WERI-Rb-1 (cell line): Measurements from ENCODE around the gene ZSWIM7.

Experiments
- DNase-seq: peaks from one replicate; pipeline ENCODE4 v3.0.0-alpha.2; 2020
- H3K27ac ChIP-seq: fragments of 250-450 bp; sonication (Bioruptor Pico); 2 replicates; pipeline ENCODE4 v1.5.1; 2020; ENCODE audit warnings: mild to moderate bottlenecking, moderate library complexity
- H3K27me3 ChIP-seq: fragments of 250-450 bp; sonication (Bioruptor Pico); 2 replicates; pipeline ENCODE4 v1.5.1; 2021; ENCODE audit warnings: mild to moderate bottlenecking, low read depth, moderate library complexity; ENCODE audit not compliant: insufficient read depth, severe bottlenecking
- H3K36me3 ChIP-seq: fragments of 250-450 bp; sonication (Bioruptor Pico); 2 replicates; pipeline ENCODE4 v1.5.1; 2020; ENCODE audit warnings: mild to moderate bottlenecking, moderate library complexity
- H3K4me3 ChIP-seq: 2 replicates; pipeline ENCODE4 v1.5.1; 2011; ENCODE audit warnings: low read depth, mild to moderate bottlenecking, control low read depth, low read length
- H3K9me3 ChIP-seq: fragments of 250-450 bp; sonication (Bioruptor Pico); 2 replicates; pipeline ENCODE4 v1.5.1; 2021; ENCODE audit warnings: mild to moderate bottlenecking, moderate library complexity; ENCODE audit not compliant: severe bottlenecking
- TF ChIP-seq, protein P1 (sequence below): IDR thresholded peaks from 2 replicates; pipeline ENCODE4 v1.5.1; 2011; ENCODE audit warnings: low read depth, mild to moderate bottlenecking, control low read depth, inconsistent platforms, low read length

ZSWIM7 gene

DNA sequence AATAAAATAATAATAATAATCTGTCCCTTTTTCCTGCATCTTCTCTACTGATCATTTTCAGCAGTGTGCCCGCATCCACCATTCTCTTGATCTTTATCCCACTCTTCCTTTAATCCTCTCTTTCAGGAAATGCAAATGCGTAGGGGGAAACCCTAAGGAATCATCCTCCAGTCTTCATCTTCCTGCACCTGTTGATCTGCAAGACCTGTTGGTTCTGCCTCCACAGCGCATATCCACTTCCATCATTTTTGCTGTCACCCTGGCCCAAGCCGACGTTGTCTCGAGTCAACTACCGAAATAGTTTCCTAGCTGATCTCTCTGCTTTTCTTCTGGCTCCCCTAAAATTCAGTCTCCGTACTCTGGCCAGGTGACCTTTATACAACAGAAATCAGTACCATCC lies 30.0 kb downstream of the ZSWIM7 start:
- no peak overlapping the region for H3K27ac ChIP-seq
- TF ChIP-seq, protein P1, sequence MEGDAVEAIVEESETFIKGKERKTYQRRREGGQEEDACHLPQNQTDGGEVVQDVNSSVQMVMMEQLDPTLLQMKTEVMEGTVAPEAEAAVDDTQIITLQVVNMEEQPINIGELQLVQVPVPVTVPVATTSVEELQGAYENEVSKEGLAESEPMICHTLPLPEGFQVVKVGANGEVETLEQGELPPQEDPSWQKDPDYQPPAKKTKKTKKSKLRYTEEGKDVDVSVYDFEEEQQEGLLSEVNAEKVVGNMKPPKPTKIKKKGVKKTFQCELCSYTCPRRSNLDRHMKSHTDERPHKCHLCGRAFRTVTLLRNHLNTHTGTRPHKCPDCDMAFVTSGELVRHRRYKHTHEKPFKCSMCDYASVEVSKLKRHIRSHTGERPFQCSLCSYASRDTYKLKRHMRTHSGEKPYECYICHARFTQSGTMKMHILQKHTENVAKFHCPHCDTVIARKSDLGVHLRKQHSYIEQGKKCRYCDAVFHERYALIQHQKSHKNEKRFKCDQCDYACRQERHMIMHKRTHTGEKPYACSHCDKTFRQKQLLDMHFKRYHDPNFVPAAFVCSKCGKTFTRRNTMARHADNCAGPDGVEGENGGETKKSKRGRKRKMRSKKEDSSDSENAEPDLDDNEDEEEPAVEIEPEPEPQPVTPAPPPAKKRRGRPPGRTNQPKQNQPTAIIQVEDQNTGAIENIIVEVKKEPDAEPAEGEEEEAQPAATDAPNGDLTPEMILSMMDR = no peak
- no peaks in the 10 kb centered on the region for H3K27me3 ChIP-seq
- H3K9me3 ChIP-seq = no peaks in the 10 kb centered on the region
- H3K4me3 ChIP-seq = no peak overlapping the region
- no peak for DNase-seq
- H3K36me3 ChIP-seq = peaks cover 11% of the 10 kb centered on the region

DNA sequence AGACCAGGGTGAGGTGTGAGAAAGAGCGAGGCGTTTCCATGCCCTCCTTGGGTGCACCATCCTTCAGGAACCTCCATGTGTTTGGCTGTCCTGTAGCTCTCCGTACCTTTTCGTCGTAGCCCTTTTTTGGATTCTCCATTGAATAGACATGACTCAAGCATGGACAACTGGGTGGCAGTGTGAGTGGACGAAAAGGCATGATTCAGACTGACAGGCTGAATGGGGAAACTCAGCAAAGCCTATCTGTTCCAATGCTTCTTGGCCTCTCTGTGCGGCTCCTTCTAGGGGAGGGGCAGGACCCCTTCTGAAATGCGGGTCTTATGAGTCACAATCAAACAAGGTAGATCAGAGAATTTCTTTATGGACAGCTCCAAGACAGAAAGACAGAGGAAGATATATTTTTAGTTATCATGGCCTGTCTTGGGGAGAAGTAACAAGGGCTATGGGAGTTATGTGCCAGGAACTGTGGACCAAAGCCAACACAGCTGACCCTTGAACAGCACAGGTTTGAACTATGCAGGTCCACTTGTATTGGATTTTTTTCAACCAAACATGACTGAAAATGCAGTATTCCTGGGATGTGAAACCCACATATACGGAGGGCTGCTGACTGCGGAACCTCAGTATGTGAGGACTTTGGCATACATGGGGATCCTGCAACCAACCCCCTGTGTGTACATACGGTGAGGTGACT lies 31.7 kb downstream of the ZSWIM7 start:
- TF ChIP-seq, protein P1 = no peak
- Histone ChIP-seq H3K36me3 (peaks cover 11% of the 10 kb centered on the region), H3K4me3 (no peak overlapping the region), H3K27ac (no peak overlapping the region), H3K27me3 (no peaks in the 10 kb centered on the region), H3K9me3 (no peaks in the 10 kb centered on the region)
- DNase-seq = no peak

DNA sequence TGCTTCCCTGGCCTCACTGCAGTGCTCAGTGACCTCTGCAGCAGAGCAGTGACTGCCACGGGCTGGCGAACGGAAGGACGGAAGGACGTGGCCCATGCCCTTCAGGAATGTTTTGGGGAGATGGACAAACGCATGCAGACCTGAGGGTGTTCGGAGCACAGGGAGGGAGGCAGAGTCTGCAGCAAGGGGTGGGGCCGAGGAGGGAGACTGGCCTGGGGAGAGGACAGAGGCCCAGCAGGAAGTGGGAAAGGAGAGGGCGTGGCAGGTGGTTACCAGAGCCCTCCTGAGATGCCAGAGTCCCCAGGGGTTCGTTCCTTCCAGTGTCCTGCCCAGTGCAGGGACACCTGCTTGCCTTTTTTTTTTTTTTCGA lies 32.6 kb downstream of the ZSWIM7 start:
- no peak overlapping the region for H3K4me3 ChIP-seq
- peaks cover 11% of the 10 kb centered on the region for H3K36me3 ChIP-seq
- TF ChIP-seq, protein P1 = no peak
- H3K9me3 ChIP-seq = no peaks in the 10 kb centered on the region
- H3K27me3 ChIP-seq = no peaks in the 10 kb centered on the region
- H3K27ac ChIP-seq = peak overlapping the region; percentile 38
- DNase-seq = no peak

DNA sequence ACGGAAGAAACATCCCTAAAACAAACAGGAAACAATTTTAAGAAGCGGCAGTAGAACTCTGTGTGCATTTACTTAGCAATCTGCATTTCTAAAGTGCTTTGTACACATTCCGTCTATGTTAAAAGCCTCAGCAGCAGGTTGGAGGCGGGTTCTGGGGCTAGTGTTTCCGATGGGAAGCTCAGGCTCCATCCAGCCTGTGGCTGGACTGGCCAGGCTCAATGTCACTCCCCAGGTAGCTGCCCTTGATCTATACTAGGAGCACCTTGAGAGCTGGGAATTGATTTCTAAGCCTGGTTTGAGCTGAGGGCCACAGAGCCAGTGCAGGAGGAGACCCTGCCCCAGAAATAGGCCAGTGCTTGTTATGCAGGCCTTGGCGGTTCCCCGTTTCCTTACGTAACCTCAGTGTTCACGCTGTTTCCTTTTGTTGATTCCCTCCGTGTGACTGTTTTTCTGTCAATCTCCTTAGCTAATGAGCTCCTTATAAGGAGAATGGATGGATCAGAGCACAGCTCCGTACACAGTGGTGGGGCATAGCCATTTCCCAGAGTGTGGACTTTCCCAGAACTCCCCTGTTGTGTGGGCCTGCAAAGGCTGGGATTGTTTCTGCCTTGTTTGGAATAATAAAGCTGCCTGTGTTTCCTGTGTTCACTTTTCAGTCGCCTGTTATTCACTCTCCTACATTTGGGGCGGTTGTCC lies 33.2 kb downstream of the ZSWIM7 start:
- no peak overlapping the region for H3K4me3 ChIP-seq
- H3K27ac ChIP-seq = peak overlapping the region; percentile 38
- no peaks in the 10 kb centered on the region for H3K27me3 ChIP-seq
- no peaks in the 10 kb centered on the region for H3K9me3 ChIP-seq
- TF ChIP-seq, protein P1 = no peak
- peaks cover 11% of the 10 kb centered on the region for H3K36me3 ChIP-seq
- DNase-seq = peak; percentile 65

GRCh38 chr17:15965528-15965927 lies 34.0 kb downstream of the ZSWIM7 start:
- TF ChIP-seq, protein P1 = no peak
- DNase-seq = no peak
- H3K9me3 ChIP-seq = no peaks in the 10 kb centered on the region
- peaks cover 7% of the 10 kb centered on the region for H3K36me3 ChIP-seq
- no peaks in the 10 kb centered on the region for H3K27me3 ChIP-seq
- H3K27ac ChIP-seq = peak overlapping the region; percentile 38
- H3K4me3 ChIP-seq = no peak overlapping the region
